BJ (cell line): ENCODE data around the gene ABCG4. TPM values are rescaled to one million over a fixed set of nuclear protein-coding genes. Genes with fewer than 3 reads are reported as not detected.

Experiments
- CTCF ChIA-PET: fragments of 350-600 bp; formaldehyde crosslinking; extraction: SDS; loops from one replicate; lab custom pipeline; 2021; ENCODE audit warnings: antibody characterized with exemption, inconsistent platforms; lab: Yijun Ruan, JAX
- POLR2A ChIA-PET: fragments of 300-600 bp; sonication (Branson Sonifier 250); formaldehyde crosslinking; extraction: SDS; loops from one replicate; lab custom pipeline; 2021; ENCODE audit warnings: antibody characterized with exemption; lab: Charles Lee
- DNase-seq: peaks from one replicate; pipeline ENCODE4 v3.0.0-alpha.2; 2011; ENCODE audit warnings: low read depth
- H3K27me3 ChIP-seq: 2 replicates; pipeline ENCODE4 v1.6.0; 2011; ENCODE audit warnings: low read length; ENCODE audit not compliant: control insufficient read depth, insufficient read depth
- H3K36me3 ChIP-seq: 2 replicates; pipeline ENCODE4 v1.5.1; 2011; ENCODE audit warnings: low read length; ENCODE audit not compliant: control insufficient read depth, insufficient read depth
- H3K4me3 ChIP-seq: 2 replicates; pipeline ENCODE4 v1.5.1; 2011; ENCODE audit warnings: low read depth, mild to moderate bottlenecking, control low read depth, low read length
- polyA plus RNA-seq: library from polyadenylated mRNA; depleted of rRNA; stranded (reverse); fragments of >200 nt; gene quantifications from 2 replicates; pipeline ENCODE4 v1.2.3, GENCODE V29; 2011
- TF ChIP-seq, protein P1 (sequence below): IDR thresholded peaks from 2 replicates; pipeline ENCODE4 v1.5.1; 2011; ENCODE audit warnings: low read depth, mild to moderate bottlenecking, control low read depth, inconsistent platforms, low read length, moderate library complexity; ENCODE audit not compliant: insufficient read depth

ABCG4 gene
- polyA plus RNA-seq, 1 experiment: 0.17 TPM

DNA sequence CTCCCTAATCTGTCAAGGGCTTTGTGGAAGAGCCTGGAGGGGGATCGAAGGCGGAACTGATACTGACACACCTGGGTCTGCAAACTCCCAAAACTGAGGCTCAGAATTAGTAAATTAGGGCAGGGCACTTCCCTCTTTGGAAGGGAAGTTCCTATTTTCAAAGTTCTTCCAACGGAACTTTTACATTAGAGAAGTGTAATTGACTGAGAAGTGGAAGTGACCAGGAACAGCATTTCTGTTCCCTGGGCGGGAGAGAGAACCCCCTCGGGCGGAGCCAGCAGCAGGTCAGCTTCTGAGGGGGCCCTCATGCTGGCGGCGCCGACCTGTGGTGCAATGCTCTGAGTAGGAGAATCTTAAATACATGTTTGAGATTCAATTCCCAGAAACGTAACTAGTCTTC is 56.2 kb downstream of the ABCG4 start:
- POLR2A ChIA-PET: no interaction called here
- Histone ChIP-seq H3K4me3 (no peak overlapping the region), H3K27me3 (no peaks in the 10 kb centered on the region), H3K36me3 (no peaks in the 10 kb centered on the region)
- TF ChIP-seq, protein P1, sequence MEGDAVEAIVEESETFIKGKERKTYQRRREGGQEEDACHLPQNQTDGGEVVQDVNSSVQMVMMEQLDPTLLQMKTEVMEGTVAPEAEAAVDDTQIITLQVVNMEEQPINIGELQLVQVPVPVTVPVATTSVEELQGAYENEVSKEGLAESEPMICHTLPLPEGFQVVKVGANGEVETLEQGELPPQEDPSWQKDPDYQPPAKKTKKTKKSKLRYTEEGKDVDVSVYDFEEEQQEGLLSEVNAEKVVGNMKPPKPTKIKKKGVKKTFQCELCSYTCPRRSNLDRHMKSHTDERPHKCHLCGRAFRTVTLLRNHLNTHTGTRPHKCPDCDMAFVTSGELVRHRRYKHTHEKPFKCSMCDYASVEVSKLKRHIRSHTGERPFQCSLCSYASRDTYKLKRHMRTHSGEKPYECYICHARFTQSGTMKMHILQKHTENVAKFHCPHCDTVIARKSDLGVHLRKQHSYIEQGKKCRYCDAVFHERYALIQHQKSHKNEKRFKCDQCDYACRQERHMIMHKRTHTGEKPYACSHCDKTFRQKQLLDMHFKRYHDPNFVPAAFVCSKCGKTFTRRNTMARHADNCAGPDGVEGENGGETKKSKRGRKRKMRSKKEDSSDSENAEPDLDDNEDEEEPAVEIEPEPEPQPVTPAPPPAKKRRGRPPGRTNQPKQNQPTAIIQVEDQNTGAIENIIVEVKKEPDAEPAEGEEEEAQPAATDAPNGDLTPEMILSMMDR: no peak
- no peak for DNase-seq
- CTCF ChIA-PET: interaction anchor here (1.0 to 3.9 kb wide), 15 partner anchors 10 to 151 kb away, joined by 3 to 30 read pairs (median 5); a partner anchor contains a TSS

DNA sequence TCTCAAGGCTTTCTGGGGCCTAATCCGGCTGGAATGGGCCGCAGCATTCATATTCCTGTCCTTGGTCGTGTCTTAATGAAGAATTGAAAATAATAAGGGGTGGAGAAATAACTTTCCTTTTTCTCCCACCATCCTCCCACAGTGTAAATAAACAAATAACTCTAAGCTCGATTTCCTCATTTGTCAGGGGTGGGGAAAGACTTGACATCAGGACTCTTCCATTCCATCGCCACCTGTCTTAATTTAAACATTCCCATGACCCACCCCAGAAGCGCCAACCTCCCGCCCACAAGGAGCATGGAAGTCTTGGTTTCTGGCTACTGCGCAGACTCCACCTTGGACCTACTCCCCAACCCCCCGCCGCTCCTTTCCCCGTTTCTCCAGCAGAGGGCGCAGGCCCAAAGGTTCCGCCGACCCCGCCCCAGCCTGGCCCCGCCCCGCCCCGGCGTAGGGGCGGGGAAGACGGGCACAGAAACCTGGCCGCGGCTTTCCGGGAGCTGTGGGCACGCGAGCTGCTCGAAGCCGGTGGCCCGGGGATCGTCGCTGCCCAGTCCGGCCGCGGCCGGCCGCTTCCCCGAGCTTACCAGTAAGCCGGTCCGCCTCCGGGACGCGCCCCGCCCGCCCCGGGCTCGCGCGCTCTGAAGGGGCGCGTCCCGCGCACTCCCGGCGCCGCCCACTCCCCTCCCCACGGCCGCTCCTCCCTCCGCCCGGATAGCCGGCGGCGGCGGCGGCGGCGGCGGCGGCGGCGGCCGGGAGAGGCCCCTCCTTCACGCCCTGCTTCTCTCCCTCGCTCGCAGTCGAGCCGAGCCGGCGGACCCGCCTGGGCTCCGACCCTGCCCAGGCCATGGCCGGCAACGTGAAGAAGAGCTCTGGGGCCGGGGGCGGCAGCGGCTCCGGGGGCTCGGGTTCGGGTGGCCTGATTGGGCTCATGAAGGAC is 57.0 kb downstream of the ABCG4 start, which contains the start of gene CBL:
TSS of gene CBL (plus strand) at position 766 of the 937 bp plus-strand sequence. CDS start at position 845, 79 bp downstream.
- TF ChIP-seq, protein P1: peak; percentile 98
- Histone ChIP-seq H3K27me3 (no peaks in the 10 kb centered on the region), H3K4me3 (peak within 1 kb of the TSS; percentile 98), H3K36me3 (no peaks in the 10 kb centered on the region)
- peak; percentile 31 for DNase-seq
- CTCF ChIA-PET: interaction anchor here (0.6 to 3.9 kb wide), 24 partner anchors 11 to 173 kb away, joined by 3 to 30 read pairs (median 4); partner anchors contain the start of gene NLRX1
- POLR2A ChIA-PET: interaction anchor here (0.6 to 0.7 kb wide), 2 partner anchors 132 to 150 kb away, joined by 11 to 12 read pairs; no protein-coding TSS in a partner anchor

DNA sequence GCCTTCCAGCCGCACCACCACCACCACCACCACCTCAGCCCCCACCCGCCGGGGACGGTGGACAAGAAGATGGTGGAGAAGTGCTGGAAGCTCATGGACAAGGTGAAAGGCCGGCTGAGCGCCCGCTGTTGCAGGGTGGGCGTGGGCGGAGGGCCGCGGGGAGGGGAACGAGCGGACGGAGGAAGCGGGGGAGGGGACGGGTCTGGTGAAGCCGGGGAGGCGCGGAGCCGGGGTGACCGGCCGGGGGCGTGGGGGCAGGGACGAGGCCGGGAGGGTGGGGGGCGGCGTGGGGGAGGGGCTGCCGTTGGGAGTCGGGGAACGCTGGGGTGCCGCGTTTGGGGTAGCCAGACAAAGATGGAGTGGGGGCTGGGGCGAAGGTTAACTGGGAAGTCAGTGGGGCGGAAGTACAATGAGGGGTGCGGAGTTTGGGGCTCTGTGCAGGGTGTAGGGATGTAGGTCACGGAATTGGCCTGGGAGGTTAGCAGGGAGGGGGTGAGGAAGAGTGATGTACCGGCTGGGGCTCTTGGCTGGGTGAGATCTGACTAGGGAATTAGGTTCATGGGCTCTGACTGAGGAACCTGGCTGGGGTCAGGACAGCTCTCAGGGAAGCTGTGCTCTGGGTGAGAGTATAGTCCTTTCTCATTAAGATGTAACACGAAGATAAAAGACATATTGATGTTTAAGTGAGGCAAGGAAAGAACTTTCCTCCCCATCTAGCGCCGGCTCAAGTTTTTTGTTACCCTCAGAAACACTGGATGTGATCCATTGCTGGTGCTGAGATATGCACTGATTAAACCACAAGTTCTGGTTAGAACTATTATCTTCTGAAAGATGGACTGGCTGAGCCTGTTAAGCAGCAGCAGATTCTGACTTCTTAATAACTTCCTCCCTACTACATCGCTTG is 57.9 kb downstream of the ABCG4 start:
- no peak for DNase-seq
- Histone ChIP-seq H3K4me3 (peak overlapping the region; percentile 98), H3K27me3 (no peaks in the 10 kb centered on the region), H3K36me3 (no peaks in the 10 kb centered on the region)
- ChIA-PET CTCF (interaction anchor here (0.6 to 3.9 kb wide), 25 partner anchors 10 to 172 kb away, joined by 3 to 30 read pairs (median 4); partner anchors contain the start of gene NLRX1), POLR2A (interaction anchor here (0.7 kb wide), 1 partner anchor 131 kb away, joined by 11 read pairs; no protein-coding TSS in a partner anchor)
- TF ChIP-seq, protein P1: no peak

DNA sequence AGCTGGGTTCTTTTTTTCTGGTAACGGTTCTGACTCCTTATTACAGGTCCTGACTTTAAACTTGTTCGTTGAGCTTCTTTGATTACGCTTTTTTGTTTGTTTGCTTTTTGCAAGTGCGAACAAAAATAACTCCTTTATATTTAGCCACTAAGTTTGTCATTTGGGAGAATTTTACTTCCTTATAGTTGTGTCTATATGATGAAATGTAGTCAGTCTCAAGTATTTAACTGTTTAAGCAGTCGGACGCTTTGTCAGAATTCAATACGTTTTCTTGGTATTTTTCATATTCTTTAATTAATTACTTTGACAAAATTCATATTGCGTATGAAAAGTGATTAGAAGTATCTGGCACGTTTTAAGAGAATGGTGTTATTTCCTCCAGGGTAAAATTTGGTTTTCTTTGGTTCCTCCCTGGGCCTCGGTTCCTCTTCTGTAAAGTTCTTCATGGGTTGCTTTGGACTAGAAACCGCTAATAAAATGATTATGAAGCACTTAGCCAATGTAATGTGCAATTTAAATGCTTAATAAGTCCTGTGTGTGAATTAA is 58.6 kb downstream of the ABCG4 start:
- Histone ChIP-seq H3K27me3 (no peaks in the 10 kb centered on the region), H3K4me3 (peak overlapping the region; percentile 98), H3K36me3 (no peaks in the 10 kb centered on the region)
- no peak for DNase-seq
- TF ChIP-seq, protein P1: no peak
- ChIA-PET CTCF (interaction anchor here (1.0 to 3.9 kb wide), 5 partner anchors 9 to 115 kb away, joined by 3 to 30 read pairs (median 4); no protein-coding TSS in a partner anchor), POLR2A (no interaction called here)
